ENCODE data around the gene LDHAL6B.

Gene LDHAL6B

GRCh38 chr15:59221511-59222505 is 15.2 kb downstream of the LDHAL6B start:
- DNase-seq, result no peak

- DNase-seq, result no peak
Measured at GRCh38 chr15:59222906-59223550, 16.4 kb downstream of the LDHAL6B start.

- DNase-seq, result no peak
Measured at GRCh38 chr15:59223736-59224135, 17.1 kb downstream of the LDHAL6B start.

GRCh38 chr15:59224474-59224873 is 17.8 kb downstream of the LDHAL6B start:
- no peak for DNase-seq

- no peak for DNase-seq
Measured at GRCh38 chr15:59227021-59227420, 20.4 kb downstream of the LDHAL6B start.

- DNase-seq, result no peak
Measured at GRCh38 chr15:59229015-59229414, 22.4 kb downstream of the LDHAL6B start.

- no peak for DNase-seq
Measured at GRCh38 chr15:59229453-59229852, 22.8 kb downstream of the LDHAL6B start.

GRCh38 chr15:59230531-59231055 is 23.9 kb downstream of the LDHAL6B start:
- DNase-seq, result no peak

- no peak for DNase-seq
Measured at GRCh38 chr15:59232476-59232875, 25.8 kb downstream of the LDHAL6B start.

GRCh38 chr15:59236394-59236793 is 29.8 kb downstream of the LDHAL6B start:
- DNase-seq, result no peak

- no peak for DNase-seq
Measured at GRCh38 chr15:59237119-59237855, 30.6 kb downstream of the LDHAL6B start.

GRCh38 chr15:59237924-59238331 is 31.3 kb downstream of the LDHAL6B start:
- DNase-seq, result no peak

GRCh38 chr15:59240036-59240435 is 33.4 kb downstream of the LDHAL6B start:
- no peak for DNase-seq

GRCh38 chr15:59242649-59243048 is 36.0 kb downstream of the LDHAL6B start:
- no peak for DNase-seq

GRCh38 chr15:59243622-59244021 is 37.0 kb downstream of the LDHAL6B start:
- no peak for DNase-seq

GRCh38 chr15:59244337-59244736 is 37.7 kb downstream of the LDHAL6B start:
- DNase-seq, result no peak

GRCh38 chr15:59245559-59245958 is 38.9 kb downstream of the LDHAL6B start:
- no peak for DNase-seq

GRCh38 chr15:59247364-59247763 is 40.7 kb downstream of the LDHAL6B start:
- DNase-seq, result peak; percentile 8

GRCh38 chr15:59249816-59250215 is 43.2 kb downstream of the LDHAL6B start:
- DNase-seq, result no peak

GRCh38 chr15:59250249-59250648 is 43.6 kb downstream of the LDHAL6B start:
- DNase-seq, result no peak

- no peak for DNase-seq
Measured at GRCh38 chr15:59251001-59251845, 44.6 kb downstream of the LDHAL6B start.

- no peak for DNase-seq
Measured at GRCh38 chr15:59252137-59252536, 45.5 kb downstream of the LDHAL6B start.

All from NCI-H510A (cell line).